GM18907 (cell line): ENCODE measurements around the gene SAP25.
A peak's percentile ranks its signal among the peaks of the same experiment; 100 is the strongest.
"Not testable (repeated sequence)": the region's sequence is repeated elsewhere in the genome, so short reads cannot be mapped to it uniquely, and the experiment has no call there.

Experiments used
- ATAC-seq: cut with Tn5 transposase; IDR thresholded peaks from one replicate; pipeline ENCODE4 v1.9.1; 2021; ENCODE audit warnings: mild to moderate bottlenecking, moderate library complexity; ENCODE audit not compliant: unreplicated experiment

The SAP25 gene

GRCh38 chr7:100562195-100563099, 11.3 kb downstream of the SAP25 start:
- ATAC-seq: no peak

GRCh38 chr7:100561491-100562194, 12.1 kb downstream of the SAP25 start:
- ATAC-seq: no peak

- ATAC-seq: no peak
Measured at GRCh38 chr7:100559127-100559526, 14.6 kb downstream of the SAP25 start.

- no peak for ATAC-seq
Measured at GRCh38 chr7:100556541-100556940, 17.2 kb downstream of the SAP25 start.

- no peak for ATAC-seq
Measured at GRCh38 chr7:100555701-100556100, 18.0 kb downstream of the SAP25 start.

- no peak for ATAC-seq
Measured at GRCh38 chr7:100553032-100553431, 20.7 kb downstream of the SAP25 start.

- no peak for ATAC-seq
Measured at GRCh38 chr7:100552532-100552931, 21.2 kb downstream of the SAP25 start.

- ATAC-seq: not testable (repeated sequence)
Measured at GRCh38 chr7:100548446-100548845, 25.3 kb downstream of the SAP25 start.

- no peak for ATAC-seq
Measured at GRCh38 chr7:100547872-100548271, 25.8 kb downstream of the SAP25 start.

GRCh38 chr7:100546926-100547800, 26.5 kb downstream of the SAP25 start:
- ATAC-seq: no peak

- no peak for ATAC-seq
Measured at GRCh38 chr7:100546129-100546925, 27.4 kb downstream of the SAP25 start.

GRCh38 chr7:100545360-100546128, 28.2 kb downstream of the SAP25 start:
- ATAC-seq: peak; percentile 48

- no peak for ATAC-seq
Measured at GRCh38 chr7:100544967-100545359, 28.7 kb downstream of the SAP25 start.

- no peak for ATAC-seq
Measured at GRCh38 chr7:100544386-100544785, 29.3 kb downstream of the SAP25 start.

- no peak for ATAC-seq
Measured at GRCh38 chr7:100543586-100543985, 30.1 kb downstream of the SAP25 start.

GRCh38 chr7:100541309-100541708, 32.4 kb downstream of the SAP25 start:
- ATAC-seq: not testable (repeated sequence)

- no peak for ATAC-seq
Measured at GRCh38 chr7:100540073-100540723, 33.5 kb downstream of the SAP25 start.

GRCh38 chr7:100539436-100540006, 34.2 kb downstream of the SAP25 start:
- no peak for ATAC-seq
